T-helper 1 cell (primary cell): ENCODE data around the gene NFYB.

Source experiments
- DNase-seq, 5 donors: peaks; one replicate each; pipeline ENCODE4 v3.0.0-alpha.2; 2012 to 2020

The NFYB gene

DNA sequence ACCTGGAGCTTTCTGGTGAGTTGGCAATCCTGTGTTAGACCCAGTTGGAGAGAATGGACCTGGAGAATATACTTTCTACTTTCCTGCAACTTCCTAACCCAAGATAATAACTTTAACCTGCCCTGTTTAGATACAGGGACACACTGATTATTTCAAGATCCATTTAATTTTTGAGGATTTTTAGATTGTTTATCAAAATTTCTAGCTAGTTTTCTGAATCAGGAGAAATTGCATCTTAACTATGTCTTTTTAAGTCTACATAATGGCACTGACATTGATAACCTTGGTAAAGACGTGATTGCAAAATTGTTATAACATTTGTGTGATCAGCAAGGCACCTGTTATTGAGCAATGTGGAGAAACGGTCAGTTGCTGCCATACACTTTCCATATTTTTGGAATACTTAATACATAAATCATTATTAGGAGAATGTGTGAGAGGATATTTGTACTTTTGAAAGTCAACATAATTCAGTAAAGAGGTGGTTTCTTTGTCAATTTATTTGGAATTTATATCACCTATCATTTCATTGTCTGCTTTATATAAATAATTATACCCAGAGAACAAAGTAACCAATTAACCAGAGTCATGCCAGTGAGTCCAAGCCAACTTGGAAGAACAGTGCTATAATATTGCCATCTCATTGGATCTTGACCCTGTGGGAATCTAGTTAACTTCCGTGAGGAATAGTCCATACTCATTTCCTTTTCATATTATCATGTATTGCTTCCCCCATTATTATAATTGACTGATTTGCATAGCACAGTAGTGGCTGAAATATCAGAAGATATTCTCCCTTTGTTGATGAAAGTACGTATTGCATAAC lies 28.4 kb downstream of the NFYB start:
- DNase-seq = no peak

DNA sequence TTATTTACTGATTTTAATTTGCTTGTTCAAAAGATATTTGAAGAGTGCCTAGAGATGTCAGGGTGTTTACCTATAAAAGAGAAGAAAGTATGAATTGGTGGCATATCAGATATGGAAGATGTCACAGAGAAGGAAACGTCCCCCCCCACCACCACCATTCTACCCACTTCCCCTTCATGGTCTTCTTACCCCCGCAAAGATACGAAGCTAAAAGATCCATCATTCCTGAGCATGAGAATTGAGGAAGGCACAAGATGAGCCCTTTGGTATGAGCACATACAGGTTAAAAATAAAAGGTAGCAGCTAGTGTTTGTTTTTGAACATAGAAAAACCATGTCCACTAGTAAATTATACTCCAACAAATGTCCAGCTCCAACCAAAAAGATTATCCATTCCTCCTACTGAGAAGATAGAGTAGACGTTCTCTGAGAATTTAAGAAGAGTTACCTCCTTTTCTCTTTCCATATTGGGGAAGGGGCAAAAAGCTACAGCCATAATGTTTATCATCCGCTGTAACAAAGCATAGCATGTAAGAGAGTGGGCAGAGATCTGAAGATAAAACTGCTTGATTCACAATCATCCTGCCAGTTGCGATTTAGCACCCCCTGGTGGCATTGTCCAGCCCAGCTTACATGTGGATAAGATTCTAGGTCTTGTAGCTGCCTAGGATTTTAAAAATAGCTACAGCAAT lies 29.1 kb downstream of the NFYB start:
- peak; percentile 54 to 81 (median 73) for DNase-seq

- DNase-seq = no peak
Measured at GRCh38 chr12:104106965-104107364, 31.0 kb downstream of the NFYB start.

- no peak for DNase-seq
Measured at GRCh38 chr12:104105461-104105860, 32.5 kb downstream of the NFYB start.

- DNase-seq = no peak
Measured at GRCh38 chr12:104097954-104098353, 40.1 kb downstream of the NFYB start.

- no peak for DNase-seq
Measured at GRCh38 chr12:104095289-104095688, 42.7 kb downstream of the NFYB start.

DNA sequence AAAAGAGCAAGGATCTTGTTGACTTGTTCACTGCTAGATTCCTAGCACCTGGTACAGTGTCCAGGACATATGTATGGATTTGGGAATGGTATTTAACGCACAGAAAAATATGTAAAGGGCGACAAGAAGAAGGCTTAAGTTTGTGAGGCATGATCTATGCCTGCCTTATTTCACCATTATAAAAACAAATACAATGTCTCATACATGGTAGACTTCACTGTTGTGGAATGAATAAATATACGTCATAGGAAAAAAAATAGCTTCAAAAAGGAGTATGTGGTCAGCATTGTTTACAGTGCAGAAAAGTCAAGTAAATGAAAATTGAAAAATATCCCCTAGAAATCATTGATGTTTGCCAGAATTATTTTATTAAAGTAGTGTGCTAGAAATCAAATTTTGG lies 43.7 kb downstream of the NFYB start:
- no peak for DNase-seq

GRCh38 chr12:104091136-104091535 lies 46.9 kb downstream of the NFYB start:
- DNase-seq = no peak

DNA sequence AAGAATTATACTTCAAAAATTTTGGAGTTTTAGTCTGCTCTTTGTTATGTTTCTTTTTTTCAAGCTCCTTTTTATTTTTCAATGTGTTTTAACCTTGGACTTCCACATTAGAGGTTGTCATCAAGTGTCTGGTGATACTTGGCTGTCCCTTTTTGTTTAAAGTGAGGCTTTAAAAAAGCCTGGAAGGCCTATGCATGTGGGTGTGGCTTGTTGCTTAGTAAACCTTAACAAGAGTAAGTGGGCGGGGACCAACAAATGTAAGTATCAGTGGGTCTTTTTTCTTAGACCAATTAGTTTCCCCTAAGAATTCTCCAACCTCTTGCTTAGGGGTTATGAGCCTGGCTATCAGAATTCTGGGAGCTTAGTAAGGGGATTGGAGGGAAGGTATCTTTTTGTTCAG lies 47.3 kb downstream of the NFYB start:
- DNase-seq = no peak

DNA sequence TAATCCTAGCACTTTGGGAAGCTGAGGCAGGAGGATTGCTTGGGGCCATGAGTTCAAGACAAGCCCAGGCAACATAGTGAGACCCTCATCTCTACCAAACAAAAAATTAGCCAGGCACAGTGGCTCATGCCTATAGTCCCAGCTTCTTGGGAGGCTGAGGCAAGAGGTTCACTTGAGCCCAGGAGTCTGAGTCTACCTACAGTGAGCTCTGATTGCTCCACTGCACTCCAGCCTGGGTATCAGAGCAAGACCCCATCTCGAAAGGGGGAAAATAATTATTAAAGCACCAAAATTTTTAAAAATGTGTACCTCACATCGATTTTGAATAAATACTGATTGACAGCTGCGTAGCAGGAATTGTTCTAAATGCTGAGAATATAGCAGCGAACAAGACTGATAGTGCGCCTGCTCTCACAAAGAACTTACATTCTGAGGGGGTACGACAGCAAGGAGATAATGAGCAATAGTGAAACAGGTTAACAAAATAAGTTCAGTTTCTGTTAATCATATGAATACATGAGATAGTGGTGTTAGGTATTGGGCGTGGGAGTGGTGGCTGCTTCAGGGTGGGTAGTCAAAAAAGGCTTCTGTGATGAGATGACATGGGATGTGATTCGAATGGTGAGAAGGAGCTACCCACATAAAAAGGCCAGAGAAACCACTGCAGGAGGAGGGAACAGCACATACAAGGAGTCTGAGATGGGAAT lies 54.1 kb downstream of the NFYB start:
- DNase-seq = peak in 1 of 5 donors; percentile 37

GRCh38 chr12:104080764-104081163 lies 57.2 kb downstream of the NFYB start:
- DNase-seq = no peak

DNA sequence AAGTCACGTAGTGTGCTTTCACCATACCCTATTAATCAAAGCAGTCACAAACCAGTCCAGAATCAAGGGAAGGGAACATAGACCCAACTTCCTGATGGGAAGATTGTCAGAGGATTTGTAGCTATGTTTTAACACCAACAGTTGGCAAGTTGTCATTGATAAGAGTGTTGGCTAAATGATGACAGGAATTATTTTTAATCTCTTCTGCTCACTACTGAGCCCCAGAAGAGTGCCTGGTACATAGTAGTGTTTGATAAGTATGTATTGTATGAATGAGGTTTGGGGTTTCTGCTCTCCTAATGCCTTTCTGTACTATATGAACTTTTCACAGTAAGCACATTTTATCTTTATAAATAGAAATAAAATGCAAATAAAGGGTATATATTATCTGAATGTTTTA lies 59.0 kb downstream of the NFYB start:
- DNase-seq = no peak

GRCh38 chr12:104073699-104074098 lies 64.3 kb downstream of the NFYB start:
- DNase-seq = no peak

DNA sequence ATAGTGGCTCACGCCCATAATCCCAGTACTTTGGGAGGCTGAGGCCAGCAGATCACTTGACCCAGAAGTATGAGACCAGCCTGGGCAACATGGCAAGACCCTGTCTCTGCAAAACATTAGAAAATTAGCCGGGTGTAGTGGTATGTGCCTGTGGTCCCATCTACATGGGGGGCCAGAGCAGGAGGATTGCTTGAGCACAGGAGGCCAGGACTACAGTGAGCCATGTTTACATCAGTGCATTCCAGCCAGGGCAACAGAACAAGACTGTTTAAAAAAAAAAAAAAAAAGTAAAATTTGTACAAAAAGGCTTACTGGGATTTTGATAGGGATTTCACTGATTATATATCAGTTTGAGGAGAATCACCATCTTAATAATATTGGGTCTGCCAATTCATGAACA lies 65.9 kb downstream of the NFYB start:
- DNase-seq = no peak
